HepG2 (cell line): ENCODE measurements around the gene CIROP. TPM values are rescaled to one million over a fixed set of nuclear protein-coding genes. Genes with fewer than 3 reads are reported as not detected.
A peak's percentile ranks its signal among the peaks of the same experiment; 100 is the strongest.

Experiments used
- ERF ChIP-seq: IDR thresholded peaks from 2 replicates; pipeline ENCODE4 v1.6.1; 2018; ENCODE audit warnings: missing biosample characterization, missing genetic modification reagents
- ETS1 ChIP-seq: sonication (generic); formaldehyde crosslinking; IDR thresholded peaks from 2 replicates; pipeline ENCODE4 v1.4.0; 2020; ENCODE audit warnings: missing genetic modification reagents
- FIP1L1 ChIP-seq: fragments of 200-400 bp; formaldehyde crosslinking; IDR thresholded peaks from 2 replicates; pipeline ENCODE4 v1.6.1; 2018; ENCODE audit warnings: low read depth, mild to moderate bottlenecking, low read length, moderate library complexity, borderline replicate concordance; ENCODE audit not compliant: insufficient read depth
- GPBP1L1 ChIP-seq: sonication (generic); formaldehyde crosslinking; IDR thresholded peaks from 2 replicates; pipeline ENCODE4 v1.5.0; 2020; ENCODE audit warnings: mild to moderate bottlenecking, missing genetic modification reagents
- HIC2 ChIP-seq: sonication (generic); formaldehyde crosslinking; IDR thresholded peaks from 2 replicates; pipeline ENCODE4 v1.9.0; 2022; ENCODE audit warnings: low read depth, missing genetic modification reagents
- MAX ChIP-seq: IDR thresholded peaks from 2 replicates; pipeline ENCODE4 v1.6.1; 2012; ENCODE audit warnings: inconsistent platforms
- MLXIP ChIP-seq: sonication (generic); formaldehyde crosslinking; IDR thresholded peaks from 2 replicates; pipeline ENCODE4 v1.9.0; 2021; ENCODE audit warnings: missing genetic modification reagents, borderline replicate concordance
- NRL ChIP-seq: sonication (generic); formaldehyde crosslinking; IDR thresholded peaks from 2 replicates; pipeline ENCODE4 v1.5.0; 2020; ENCODE audit warnings: missing genetic modification reagents, mild to moderate bottlenecking, moderate library complexity, borderline replicate concordance
- POLR2G ChIP-seq: fragments of 200-400 bp; formaldehyde crosslinking; IDR thresholded peaks from 2 replicates; pipeline ENCODE4 v1.6.1; 2018; ENCODE audit warnings: mild to moderate bottlenecking, low read depth, low read length, moderate library complexity
- SOX5 ChIP-seq: IDR thresholded peaks from 2 replicates; pipeline ENCODE4 v1.6.1; 2016; ENCODE audit warnings: borderline replicate concordance
- THAP7 ChIP-seq: sonication (generic); formaldehyde crosslinking; IDR thresholded peaks from 2 replicates; pipeline ENCODE4 v1.8.1; 2023; ENCODE audit warnings: mild to moderate bottlenecking, missing genetic modification reagents
- ZBTB21 ChIP-seq: sonication (generic); formaldehyde crosslinking; IDR thresholded peaks from 2 replicates; pipeline ENCODE4 v1.4.0; 2020; ENCODE audit warnings: missing genetic modification reagents
- ZBTB7A ChIP-seq: sonication (generic); formaldehyde crosslinking; IDR thresholded peaks from 2 replicates; pipeline ENCODE4 v1.8.0; 2022; ENCODE audit warnings: mild to moderate bottlenecking, missing genetic modification reagents
- ZFX ChIP-seq: sonication (generic); formaldehyde crosslinking; IDR thresholded peaks from 2 replicates; pipeline ENCODE4 v1.4.0; 2020; ENCODE audit warnings: mild to moderate bottlenecking, low read depth, missing genetic modification reagents, moderate library complexity
- ZMYM4 ChIP-seq: sonication (generic); formaldehyde crosslinking; IDR thresholded peaks from 2 replicates; pipeline ENCODE4 v1.8.1; 2023; ENCODE audit warnings: mild to moderate bottlenecking, missing genetic modification reagents
- ZNF343 ChIP-seq: sonication (generic); formaldehyde crosslinking; IDR thresholded peaks from 2 replicates; pipeline ENCODE4 v1.4.0; 2020; ENCODE audit warnings: mild to moderate bottlenecking, missing genetic modification reagents
- ZNF430 ChIP-seq: sonication (generic); formaldehyde crosslinking; IDR thresholded peaks from 2 replicates; pipeline ENCODE4 v1.9.0; 2021; ENCODE audit warnings: mild to moderate bottlenecking, missing genetic modification reagents
- ZNF598 ChIP-seq: sonication (generic); formaldehyde crosslinking; IDR thresholded peaks from 2 replicates; pipeline ENCODE4 v1.5.1; 2020; ENCODE audit warnings: mild to moderate bottlenecking, missing genetic modification reagents, borderline replicate concordance
- ZNF770 ChIP-seq: sonication (generic); formaldehyde crosslinking; IDR thresholded peaks from 2 replicates; pipeline ENCODE4 v1.5.0; 2020; ENCODE audit warnings: mild to moderate bottlenecking, missing genetic modification reagents
- polyA plus RNA-seq, 8 experiments: library from polyadenylated mRNA; depleted of rRNA in 3 of 8; stranded (reverse) in 7 of 8; unstranded in 1 of 8; fragments of >200 nt; fragmentation: Illumina TruSeq in 4 of 8; extraction: Trizol in 4 of 8; gene quantifications; 2 replicates each; pipeline versions ENCODE4 v1.2.1 to v1.2.3, GENCODE V29; 2011 to 2016; ENCODE audit warnings: low read depth in 4 of 8, missing spikeins in 1 of 8, mixed read lengths in 1 of 8; ENCODE audit not compliant: insufficient read depth in 1 of 8
- total RNA-seq, 5 experiments: library from RNA; depleted of rRNA; stranded (reverse); fragments of >200 nt; fragmentation: Illumina TruSeq; extraction: Trizol; gene quantifications; 2 replicates each; pipeline ENCODE4 v1.2.3, GENCODE V29; 2016; ENCODE audit warnings: low read depth in 1 of 5

CIROP gene
- total and polyA plus RNA-seq, 2 of the 13 experiments (the other 11 are each of a cell fraction or from before 2014, with no cell fraction given), result 0.07 TPM; not detected in 1

GRCh38 chr14:23136566-23137133 is 31.9 kb upstream of the CIROP start (continued):
- no peak for TF ChIP-seq MLXIP (CRISPR knock-in tag)
- 0 out of 2 replicates have a peak, but pooled peaks have one; percentile 8 for TF ChIP-seq MAX
- TF ChIP-seq ETS1, result no peak
- peak; percentile 65; the same call in 1 of the 2 replicates for TF ChIP-seq ZNF430
- 0 out of 2 replicates have a peak, but pooled peaks have one; percentile 9 for TF ChIP-seq ZBTB7A
- 0 out of 2 replicates have a peak, but pooled peaks have one; percentile 21 for TF ChIP-seq ZFX (CRISPR knock-in tag)
- TF ChIP-seq ZBTB21, result no peak
- no peak for TF ChIP-seq SOX5 (CRISPR knock-in tag)
- TF ChIP-seq ERF (CRISPR knock-in tag), result no peak
- TF ChIP-seq ZNF598 (CRISPR knock-in tag), result peak; percentile 5; the same call in 1 of the 2 replicates
- TF ChIP-seq THAP7 (CRISPR knock-in tag), result no peak
- TF ChIP-seq ZMYM4, result peak; percentile 13; the same call in 1 of the 2 replicates
- no peak for TF ChIP-seq POLR2G
- peak; percentile 20; the same call in 1 of the 2 replicates for TF ChIP-seq ZNF770 (CRISPR knock-in tag)
- no peak for TF ChIP-seq GPBP1L1 (CRISPR knock-in tag)
- TF ChIP-seq ZNF343 (CRISPR knock-in tag), result no peak
- TF ChIP-seq HIC2 (CRISPR knock-in tag), result no peak
- no peak for TF ChIP-seq FIP1L1
- peak; percentile 65; the same call in 1 of the 2 replicates for TF ChIP-seq NRL
